RCC 7860 (cell line): ENCODE measurements around the gene UCP2.

Source experiments
- DNase-seq: peaks from one replicate; pipeline ENCODE4 v3.0.0-alpha.2; 2015; ENCODE audit warnings: low spot score
- FAIRE-seq: peaks from 2 replicates; lab custom pipeline; 2012; peaks lifted over from hg19 to GRCh38; lab: Jason Lieb, UNC

Gene UCP2, protein sequence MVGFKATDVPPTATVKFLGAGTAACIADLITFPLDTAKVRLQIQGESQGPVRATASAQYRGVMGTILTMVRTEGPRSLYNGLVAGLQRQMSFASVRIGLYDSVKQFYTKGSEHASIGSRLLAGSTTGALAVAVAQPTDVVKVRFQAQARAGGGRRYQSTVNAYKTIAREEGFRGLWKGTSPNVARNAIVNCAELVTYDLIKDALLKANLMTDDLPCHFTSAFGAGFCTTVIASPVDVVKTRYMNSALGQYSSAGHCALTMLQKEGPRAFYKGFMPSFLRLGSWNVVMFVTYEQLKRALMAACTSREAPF

GRCh38 chr11:73982595-73982989, at the start of gene UCP2:
Gene UCP2 (minus strand): TSS chr11:73982843. CDS start chr11:73978378, 4,465 bp downstream.
- no peak for FAIRE-seq
- peak; percentile 64 for DNase-seq

- FAIRE-seq (no peak), DNase-seq (no peak)
Observed at GRCh38 chr11:74030723-74031676, 48.4 kb upstream of the UCP2 start.

DNA sequence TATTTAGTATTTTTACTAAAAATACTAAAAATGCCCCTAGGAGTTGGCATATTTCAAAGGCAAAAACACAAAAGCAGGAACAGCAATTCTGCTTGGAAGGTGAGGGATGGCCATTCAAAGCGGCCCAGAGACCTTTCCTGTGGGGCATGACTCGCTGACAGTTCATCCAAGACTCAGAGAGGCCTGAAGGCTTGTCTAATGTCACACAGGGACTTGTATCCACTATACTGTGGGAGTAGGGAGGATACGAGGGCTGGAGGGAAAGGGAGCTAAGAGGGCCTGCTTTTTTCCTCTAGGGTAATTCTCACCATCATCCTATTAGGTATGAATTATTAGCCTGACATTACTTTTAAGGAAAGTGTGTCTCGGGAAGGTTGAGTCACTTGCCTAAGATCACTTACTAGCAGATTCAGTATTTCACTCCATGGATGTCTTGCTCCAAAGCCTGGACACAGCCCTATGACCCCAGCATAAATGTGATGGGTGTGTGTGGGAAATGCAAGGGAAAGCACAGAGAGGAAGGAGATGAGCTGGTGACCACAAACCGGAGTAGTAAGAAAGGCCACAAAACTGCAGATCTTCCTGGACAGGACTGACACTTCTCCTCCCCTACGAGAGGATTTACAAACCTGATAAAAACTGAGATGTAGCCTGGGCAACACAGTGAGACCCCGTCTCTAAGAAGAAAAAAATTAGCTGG, 43.0 kb upstream of the UCP2 start:
- DNase-seq (peak; percentile 91), FAIRE-seq (peak; percentile 91)

DNA sequence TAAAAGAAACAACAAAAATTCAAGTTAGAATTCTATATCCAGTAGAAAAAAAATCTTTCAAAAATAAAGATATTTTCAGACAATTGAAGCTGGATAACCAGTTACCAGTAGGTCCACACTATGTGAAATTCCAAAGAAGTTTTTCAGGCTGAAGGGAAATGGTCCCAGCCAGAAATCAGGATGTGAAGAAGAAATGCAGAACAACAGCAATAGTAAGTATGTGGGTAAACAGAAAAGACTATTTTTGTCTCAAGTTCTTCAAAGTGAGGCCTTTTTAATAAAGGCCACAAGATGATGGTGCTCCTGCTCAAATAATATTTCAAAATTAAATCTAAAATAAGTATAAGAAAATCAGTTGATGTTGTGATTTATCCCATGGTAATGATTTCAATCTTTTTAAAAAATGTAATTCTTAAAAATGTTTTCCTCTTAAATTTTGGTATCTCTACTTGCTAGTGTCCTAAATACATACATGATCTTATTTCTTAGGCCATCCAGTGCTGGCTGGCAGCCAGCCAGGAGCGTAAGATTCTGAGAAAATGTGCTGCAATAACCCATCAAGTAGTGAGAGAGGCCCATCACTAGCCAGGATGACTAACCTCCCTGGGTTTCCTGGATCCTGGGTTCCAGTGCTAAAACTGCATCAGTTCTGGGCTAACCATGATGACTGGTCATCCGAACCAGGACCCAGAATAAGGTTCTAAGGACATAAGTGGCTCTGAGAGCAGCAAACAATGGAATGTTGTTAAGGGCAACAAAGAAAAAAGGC, 41.8 kb upstream of the UCP2 start:
- FAIRE-seq (peak; percentile 60), DNase-seq (peak; percentile 57)

- no peak for DNase-seq
- FAIRE-seq = no peak
Observed at GRCh38 chr11:74023276-74023675, 40.6 kb upstream of the UCP2 start.

DNA sequence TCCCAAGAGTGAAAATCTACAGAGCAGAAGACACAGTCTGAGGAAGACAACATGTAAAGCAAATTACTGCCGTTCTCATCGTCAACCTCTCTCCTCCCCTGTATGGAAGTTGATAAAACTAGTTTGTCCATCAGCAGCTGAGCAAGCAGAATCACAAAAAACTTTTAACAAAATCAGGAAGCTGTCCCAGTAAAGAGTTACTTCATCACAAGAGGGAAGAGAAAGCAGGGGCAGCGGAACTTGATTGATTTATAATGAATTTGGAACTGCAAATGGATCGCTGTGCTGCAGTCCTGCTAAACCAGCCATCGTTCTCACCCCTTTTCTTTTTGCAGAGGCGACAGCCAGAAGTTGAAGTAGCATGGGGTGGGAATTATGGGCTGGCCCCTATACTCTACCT, 39.9 kb upstream of the UCP2 start:
- FAIRE-seq = no peak

GRCh38 chr11:74021998-74022397, 39.4 kb upstream of the UCP2 start:
- DNase-seq (no peak), FAIRE-seq (no peak)

More for the DNA sequence above, 39.9 kb upstream of the UCP2 start:
- no peak for DNase-seq

- no peak for DNase-seq
- no peak for FAIRE-seq
Observed at GRCh38 chr11:74020539-74020938, 37.9 kb upstream of the UCP2 start.

GRCh38 chr11:74019860-74020259, 37.2 kb upstream of the UCP2 start:
- FAIRE-seq = no peak
- DNase-seq = no peak

DNA sequence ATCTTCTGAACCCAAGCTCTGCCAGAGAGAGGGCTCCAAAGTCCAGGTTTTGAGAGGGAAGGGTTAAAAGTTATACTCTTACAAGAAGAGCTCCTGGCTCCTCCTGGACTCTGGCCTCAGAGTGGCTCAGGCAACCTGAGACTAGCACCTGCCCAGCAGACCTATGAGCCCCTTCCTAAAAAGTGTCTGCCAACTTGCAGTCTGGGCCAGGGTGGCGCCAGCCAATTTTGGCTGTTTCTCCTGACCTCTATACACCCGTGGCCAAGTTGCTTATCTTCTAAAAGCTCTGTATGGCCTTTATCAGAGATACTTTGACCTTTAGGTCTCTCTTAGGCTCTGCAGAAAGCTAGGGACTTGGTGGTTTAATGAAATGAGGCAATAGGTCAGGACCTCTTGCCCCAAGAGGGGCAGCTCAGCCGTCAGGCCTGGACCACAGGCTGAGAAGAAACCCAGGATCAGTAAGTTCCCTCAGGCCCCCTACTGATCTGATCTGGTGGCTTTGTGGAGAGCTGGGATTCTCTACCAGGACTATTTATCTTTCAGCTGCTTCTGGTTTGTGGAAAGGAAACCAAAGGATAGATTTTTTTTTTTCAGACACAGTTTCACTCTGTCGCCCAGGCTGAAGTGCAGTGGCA, 36.6 kb upstream of the UCP2 start:
- FAIRE-seq (no peak), DNase-seq (no peak)

DNA sequence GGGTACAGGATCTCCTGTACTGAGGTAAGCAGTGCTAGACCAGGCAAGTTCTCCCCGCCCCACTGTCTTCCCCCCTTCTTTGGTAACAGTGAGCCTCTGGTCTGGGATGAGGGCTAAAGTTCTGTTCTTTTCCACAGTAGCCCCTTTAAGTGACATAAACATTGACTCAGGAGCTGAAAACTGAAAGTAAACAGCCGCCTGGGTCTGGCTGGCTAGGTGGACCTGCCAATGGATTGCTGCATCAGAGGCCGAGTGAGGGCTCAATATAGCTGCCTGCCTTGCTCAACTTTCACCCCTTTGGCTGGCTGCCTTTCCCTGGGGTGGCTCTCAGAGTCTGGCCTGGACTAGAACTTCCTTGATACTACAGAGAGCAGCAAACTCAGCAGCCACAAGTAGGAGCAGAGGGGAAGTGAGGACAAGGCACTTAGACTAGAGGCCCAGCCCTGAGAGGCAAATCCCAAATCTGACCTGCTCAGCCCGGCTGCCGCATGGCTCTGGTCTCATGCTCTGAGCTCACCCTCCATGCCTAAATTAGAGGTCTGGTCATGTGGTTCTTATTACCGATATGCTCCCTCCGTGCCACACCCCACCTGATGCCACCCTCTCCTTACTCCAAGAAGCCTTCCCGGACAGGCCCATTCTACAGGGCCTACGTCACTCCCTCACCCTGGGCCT, 35.8 kb upstream of the UCP2 start:
- FAIRE-seq (no peak), DNase-seq (no peak)

DNA sequence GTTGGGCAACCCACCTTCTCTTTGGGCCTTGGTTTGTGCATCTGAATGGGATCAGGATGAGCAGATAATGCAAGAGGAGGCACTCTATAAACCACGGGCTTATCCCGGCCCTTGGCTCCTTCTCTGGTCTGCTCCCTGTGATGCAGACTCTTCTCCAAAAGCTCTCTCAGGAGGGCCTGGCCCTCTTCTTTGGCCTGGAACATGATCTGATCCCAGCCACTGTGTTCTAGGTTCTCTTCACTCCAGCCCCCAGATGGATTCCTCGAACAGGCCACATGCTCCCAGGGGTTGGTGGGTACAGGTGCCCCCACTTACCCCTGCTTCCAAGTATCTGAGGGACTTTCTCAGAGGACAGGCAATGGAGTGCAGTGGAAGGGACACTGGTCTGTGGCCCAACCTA, 35.0 kb upstream of the UCP2 start:
- no peak for FAIRE-seq
- no peak for DNase-seq

GRCh38 chr11:74015919-74016684, 33.5 kb upstream of the UCP2 start:
- FAIRE-seq (no peak), DNase-seq (no peak)

DNA sequence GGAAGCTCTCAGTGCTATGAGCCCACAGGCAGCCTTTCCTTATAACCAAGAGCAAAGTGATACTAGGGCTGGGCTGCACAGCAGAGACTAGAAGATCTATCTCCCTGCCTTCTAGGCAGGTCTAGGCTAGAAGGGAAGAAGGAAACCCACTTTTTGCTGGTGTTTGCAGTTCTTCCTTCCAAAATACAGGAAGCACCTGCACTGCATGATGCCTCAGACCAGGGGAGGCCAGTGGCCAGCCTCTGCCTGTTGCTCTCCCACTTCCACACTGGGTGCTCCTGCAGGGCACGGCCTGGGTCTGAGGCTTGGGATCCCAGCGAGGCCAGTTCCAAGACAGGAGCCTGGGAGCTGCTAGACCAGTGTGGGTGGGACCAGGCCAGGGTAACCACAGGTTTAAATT, 32.2 kb upstream of the UCP2 start:
- FAIRE-seq (no peak), DNase-seq (no peak)

DNA sequence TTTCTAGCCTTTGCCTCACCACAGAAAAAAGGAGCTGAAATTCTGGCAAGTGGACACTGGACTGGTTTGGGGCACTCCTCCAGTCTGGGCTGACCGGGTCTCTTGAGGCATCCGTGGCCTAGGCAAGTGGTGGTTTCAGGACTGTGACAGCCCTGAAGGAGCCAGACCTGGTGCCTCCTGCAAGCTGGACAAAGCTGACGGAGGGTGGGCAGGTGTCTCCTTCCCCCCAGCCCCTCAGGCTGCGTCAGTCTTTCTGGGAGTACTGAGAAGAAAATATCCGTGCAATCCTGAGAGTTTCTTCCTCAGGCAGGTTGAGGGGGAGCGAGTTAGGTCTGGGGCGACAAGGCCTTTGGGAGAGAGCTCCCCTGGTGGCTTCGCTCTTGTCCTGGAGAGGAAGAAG, 30.5 kb upstream of the UCP2 start:
- no peak for FAIRE-seq
- DNase-seq = no peak

DNA sequence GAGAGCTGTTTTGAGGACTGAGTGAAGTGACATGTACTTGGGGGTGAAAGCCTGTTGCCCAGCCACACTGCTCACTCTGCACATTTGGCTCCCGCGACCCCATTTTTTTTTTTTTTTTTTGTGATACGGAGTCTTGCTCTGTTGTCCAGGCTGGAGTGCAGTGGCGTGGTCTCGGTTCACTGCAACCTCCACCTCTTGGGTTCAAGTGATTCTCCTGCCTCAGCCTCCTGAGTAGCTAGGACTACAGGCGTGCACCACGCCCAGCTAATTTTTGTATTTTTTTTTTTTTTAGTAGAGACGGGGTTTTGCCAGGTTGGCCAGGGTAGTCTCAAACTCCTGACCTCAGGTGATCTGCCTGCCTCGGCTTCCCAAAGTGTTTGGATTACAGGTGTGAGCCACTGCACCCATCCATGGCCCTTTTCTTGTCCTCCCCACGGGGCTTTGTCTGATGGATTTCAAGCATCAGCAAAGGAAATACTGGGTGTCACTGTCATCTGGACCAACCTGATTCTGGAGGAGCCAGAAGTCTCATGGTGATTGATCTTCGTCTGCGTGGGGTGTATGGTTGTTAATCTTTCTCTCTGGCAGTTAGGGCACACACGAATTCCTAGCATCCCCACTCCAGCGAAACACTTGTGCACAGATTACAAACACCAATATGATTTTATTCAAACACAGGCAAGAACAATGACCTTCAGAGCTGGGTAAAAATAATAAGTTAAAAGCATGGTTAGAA, 29.6 kb upstream of the UCP2 start:
- DNase-seq = no peak
- FAIRE-seq = no peak

GRCh38 chr11:74011360-74012073, 28.9 kb upstream of the UCP2 start:
- DNase-seq (no peak), FAIRE-seq (no peak)
